H1 (cell line): ENCODE results near the gene TSHZ2.

Experiments used
- CEBPB ChIP-seq: IDR thresholded peaks from 2 replicates; pipeline ENCODE4 v1.6.1; 2012; ENCODE audit warnings: low read depth, low read length
- JUN ChIP-seq: IDR thresholded peaks from 2 replicates; pipeline ENCODE4 v1.6.1; 2011; ENCODE audit warnings: low read depth, mild to moderate bottlenecking, improper control_type of control experiment, low read length
- SUZ12 ChIP-seq: fragments of 200-600 bp; sonication (generic); IDR thresholded peaks from 2 replicates; pipeline ENCODE4 v1.6.1; 2012; ENCODE audit warnings: mild to moderate bottlenecking, inconsistent platforms, low read length, moderate library complexity, mixed read lengths

GRCh38 chr20:53214392-53214791 is 242.2 kb downstream of the TSHZ2 start:
- no peak for TF ChIP-seq SUZ12
- no peak for TF ChIP-seq CEBPB
- no peak for TF ChIP-seq JUN
